Measurements from ENCODE around the gene NUAK1. TPM values are rescaled to one million over a fixed set of nuclear protein-coding genes. Genes with fewer than 3 reads are reported as not detected.
A peak's percentile ranks its signal among the peaks of the same experiment; 100 is the strongest.

NUAK1 gene
- total RNA-seq, 1 donor from 2014 or later, result 42.1 TPM

DNA sequence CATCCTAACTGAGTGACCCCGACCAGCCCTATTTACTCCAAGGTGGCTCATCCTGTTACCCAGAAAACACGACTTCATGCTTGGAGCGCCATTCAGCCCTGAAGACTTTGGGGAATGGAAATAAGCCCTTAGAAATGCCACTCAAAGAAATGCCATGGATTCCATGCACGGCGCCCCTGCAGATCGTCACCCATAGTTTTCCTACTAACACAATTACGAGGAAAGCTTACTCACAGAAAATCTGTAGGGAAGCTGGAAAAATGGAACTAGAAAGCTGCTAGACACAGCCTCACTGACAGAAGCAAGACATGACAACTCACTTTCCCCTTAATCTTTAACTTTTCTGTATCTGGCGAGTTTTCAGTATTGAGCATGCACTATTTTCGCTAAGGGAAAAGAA is 19.5 kb downstream of the NUAK1 start:
- intact Hi-C loops (cut with DNase I), result no loop called here
- no peak for ATAC-seq
- DNase-seq (ENCODE audit: missing footprints), result no peak

DNA sequence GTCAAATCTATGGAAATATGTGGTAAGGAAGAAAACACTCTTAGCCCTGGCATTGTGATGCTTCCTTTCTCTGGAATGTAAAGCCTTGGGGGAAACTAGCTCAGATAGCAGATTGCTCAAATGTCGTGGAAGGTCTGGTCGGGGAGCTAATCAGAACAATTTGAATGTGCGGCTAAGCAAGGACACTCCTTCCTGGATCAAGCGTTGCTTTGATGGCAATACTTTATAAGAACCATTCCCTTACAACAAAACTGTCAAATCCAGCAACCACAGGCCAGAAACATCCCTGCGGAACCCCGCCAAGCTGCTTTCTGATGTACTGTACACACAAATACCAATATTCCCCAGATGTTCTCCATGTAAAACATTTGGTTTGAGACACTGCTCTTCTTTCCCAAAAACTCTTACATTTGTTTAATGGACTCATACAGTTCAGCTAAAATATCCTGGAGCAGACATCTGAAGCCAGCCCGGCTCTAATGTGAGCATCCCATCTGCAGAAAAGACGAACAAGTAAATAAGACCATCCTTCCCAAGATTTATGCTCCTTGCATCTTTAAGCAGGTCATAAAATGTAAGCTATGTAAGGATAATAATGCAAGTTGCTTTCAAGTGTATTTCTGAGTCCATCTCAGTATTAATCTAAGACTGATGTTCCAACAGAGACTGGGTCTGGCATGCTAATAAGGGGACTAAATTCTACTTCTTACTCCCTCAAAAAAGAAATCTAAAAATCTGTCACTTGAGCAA is 20.2 kb downstream of the NUAK1 start:
- intact Hi-C loops (cut with DNase I), result no loop called here
- ATAC-seq, result no peak
- DNase-seq (ENCODE audit: missing footprints), result no peak

DNA sequence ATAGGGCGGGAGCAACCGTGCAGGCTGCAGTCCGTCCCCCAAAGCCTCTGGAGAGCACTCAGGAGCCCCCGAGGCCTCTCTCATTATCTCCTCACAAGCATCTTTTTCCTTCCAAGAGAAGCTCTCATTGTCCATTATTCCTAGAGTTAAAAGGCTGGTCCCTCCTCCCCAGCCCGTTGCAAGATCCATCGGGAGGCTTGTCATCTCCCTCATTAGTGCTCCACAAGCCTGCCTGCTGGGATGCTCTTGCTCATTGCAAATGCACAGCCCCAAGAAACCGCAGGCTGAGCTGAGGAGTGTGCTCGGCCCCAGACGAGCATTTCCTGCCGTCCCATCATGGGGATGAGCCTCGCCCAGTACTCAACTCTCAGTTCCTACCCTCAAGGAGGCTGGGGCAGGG is 23.3 kb downstream of the NUAK1 start:
- intact Hi-C loops (cut with DNase I), result no loop called here
- no peak for ATAC-seq
- DNase-seq (ENCODE audit: missing footprints), result no peak

DNA sequence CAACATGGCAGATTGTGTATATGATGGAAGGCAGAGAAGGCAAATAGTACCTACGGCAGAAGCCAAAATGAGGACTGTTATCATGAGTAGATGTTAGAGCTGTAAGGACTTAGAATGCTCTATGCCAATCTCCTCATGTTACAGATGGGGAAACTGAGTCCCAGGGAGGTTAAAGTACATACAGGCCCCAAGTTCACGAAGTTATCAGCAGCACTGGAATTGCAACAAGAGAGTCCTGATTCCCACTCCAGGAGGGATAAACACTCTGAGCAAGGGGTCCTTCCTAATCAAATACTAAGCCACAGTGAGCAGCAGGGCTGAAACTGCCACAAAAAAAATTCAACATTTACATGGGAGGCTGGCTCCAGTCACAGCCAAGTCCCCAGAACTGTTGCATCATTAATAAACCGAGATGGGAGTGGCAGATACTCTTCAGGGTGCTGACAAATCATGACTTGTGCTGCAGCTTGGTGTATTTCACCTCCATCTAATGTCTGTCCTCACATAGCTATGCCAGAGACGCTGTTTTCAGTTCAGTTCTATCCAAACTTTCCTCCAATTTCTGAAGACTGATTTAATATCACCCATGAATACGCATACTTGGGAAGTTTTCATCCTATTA is 24.2 kb downstream of the NUAK1 start:
- intact Hi-C loops (cut with DNase I), result no loop called here

DNA sequence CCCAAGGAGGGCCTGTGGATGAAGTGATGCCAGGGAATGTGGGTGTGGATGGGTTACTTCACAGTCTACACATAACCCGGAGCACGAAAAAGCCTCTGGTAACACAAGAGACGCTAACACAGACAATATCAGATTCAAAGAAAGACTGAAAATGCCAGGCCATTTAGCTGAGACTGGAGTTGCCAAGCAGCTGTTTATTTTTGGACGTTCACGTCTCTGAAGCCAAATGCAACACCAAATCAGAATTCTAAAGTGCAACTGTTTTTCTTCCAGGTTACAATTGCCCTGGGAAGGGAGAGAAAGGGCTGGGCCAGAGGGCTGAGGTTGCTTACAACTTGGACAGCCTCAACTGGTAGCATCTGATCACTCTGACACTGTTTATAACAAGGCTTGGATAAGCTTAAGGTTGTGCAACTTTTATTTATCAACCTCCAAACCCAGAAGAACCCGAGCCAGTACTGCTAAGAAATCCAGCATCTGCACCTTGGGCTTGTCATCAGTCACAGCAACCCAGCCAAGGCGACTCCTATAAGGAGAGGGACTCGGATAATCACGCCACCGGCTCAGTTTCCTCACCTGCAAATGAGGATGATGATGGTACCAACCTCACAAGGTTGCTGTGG is 24.8 kb downstream of the NUAK1 start:
- intact Hi-C loops (cut with DNase I), result no loop called here
- DNase-seq (ENCODE audit: missing footprints) (no peak), ATAC-seq (peak; percentile 88)

More for the DNA sequence above, 24.2 kb downstream of the NUAK1 start:
- DNase-seq (ENCODE audit: missing footprints) (no peak), ATAC-seq (peak; percentile 51)

DNA sequence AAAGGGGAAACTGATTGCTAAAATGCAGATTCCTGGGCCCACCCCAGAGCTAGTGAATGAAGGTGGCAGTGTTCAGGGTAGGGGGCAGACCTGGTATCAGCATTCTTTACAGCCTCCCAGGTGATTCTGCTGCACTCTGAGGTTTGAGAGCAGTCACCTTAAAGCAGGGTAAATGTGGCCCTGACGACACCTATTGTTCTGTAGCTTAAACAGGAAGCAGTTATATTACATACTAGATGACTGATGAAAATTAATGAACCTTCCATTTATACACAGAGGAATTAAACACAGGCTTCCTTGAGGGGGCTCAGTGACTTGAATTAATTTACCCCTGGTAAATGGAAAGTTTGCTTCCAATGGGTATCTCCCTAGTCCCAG is 25.3 kb downstream of the NUAK1 start:
- DNase-seq (ENCODE audit: missing footprints), result no peak
- ATAC-seq, result peak; percentile 4
- intact Hi-C loops (cut with DNase I), result no loop called here

DNA sequence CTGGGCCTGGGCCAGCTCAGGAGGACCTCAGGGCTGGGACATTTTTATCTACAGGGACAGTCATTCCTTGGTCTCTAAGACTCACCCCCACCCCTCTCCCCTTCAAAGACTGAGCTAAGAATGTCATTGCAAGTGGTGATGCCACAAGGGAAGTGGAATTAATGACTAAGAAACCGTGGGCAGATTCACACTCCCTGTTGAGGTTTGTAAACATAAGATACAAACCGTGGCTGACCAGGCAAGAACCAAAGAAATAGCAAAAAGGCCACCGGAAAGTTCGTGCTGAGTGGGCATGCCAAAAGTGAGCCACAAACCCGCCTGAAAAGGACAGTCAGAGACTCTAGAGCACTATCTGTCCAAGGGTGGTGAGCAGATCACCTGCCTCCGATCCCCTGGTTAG is 25.7 kb downstream of the NUAK1 start:
- no peak for DNase-seq (ENCODE audit: missing footprints)
- ATAC-seq, result no peak
- intact Hi-C loops (cut with DNase I), result no loop called here

DNA sequence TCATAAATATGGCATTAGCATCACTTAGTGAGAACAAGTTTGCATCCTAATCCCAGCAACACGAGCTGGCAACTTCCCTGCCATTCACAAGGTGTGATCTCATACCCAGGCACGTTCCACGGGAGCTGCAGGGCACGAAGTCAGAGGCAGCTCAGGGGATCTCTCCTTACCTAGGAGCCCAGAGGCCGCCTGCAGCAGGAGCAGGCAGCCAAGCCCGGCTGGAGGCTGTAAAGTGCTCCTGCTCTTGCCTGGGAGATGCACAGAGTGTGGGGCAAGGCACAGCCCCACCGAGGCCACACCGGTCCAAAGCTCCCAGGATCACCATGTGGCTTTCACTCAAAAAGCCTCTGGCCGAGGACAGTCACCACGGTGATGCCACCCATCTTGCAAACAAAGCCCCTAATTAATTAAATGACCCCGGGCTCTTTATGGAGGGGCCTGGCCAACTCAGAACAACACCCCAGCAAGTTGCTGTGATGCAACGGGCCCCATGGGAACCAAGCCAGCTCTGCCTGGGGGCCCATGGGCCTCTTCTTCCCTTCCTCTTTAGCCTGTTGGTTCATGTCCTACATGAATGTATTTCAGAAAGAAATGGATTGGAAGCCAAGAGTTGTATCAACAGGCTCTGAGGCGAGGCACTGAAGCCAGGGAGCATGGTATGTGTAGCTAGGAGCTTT is 26.5 kb downstream of the NUAK1 start:
- intact Hi-C loops (cut with DNase I), result no loop called here
- ATAC-seq (no peak), DNase-seq (ENCODE audit: missing footprints) (no peak)

DNA sequence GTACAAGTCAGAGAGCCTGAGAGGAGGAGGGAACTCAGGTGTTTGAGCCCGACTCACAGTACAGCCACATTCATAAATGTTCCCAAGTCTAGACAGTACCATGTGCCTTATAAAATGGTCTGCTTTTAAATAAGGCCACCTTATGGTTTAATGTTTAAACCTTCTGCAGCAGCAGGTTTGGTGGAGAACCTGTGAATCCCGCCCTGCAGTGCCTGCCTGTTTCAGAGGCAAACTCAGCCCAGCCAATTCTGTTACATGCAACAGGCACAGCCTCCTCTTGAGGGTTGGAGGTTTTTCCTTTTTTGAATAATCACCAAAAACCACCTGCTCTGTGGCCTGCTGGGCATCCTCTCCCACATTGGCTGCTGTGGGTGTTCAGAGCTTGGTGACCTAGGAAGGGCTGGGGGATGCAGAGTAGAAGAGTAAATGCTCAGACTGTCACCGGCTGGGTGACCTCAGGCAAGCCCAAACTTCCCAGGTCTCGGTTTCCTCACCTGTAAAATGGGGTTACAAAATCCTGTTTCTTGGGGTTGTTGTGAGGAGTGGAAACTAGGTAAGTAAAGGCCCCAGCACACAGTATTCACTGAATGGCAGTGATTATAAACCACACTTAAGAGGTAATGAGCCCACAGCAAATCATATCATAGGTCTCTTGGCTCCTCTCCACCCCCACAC is 28.0 kb downstream of the NUAK1 start:
- no peak for DNase-seq (ENCODE audit: missing footprints)
- ATAC-seq, result no peak
- intact Hi-C loops (cut with DNase I), result no loop called here

DNA sequence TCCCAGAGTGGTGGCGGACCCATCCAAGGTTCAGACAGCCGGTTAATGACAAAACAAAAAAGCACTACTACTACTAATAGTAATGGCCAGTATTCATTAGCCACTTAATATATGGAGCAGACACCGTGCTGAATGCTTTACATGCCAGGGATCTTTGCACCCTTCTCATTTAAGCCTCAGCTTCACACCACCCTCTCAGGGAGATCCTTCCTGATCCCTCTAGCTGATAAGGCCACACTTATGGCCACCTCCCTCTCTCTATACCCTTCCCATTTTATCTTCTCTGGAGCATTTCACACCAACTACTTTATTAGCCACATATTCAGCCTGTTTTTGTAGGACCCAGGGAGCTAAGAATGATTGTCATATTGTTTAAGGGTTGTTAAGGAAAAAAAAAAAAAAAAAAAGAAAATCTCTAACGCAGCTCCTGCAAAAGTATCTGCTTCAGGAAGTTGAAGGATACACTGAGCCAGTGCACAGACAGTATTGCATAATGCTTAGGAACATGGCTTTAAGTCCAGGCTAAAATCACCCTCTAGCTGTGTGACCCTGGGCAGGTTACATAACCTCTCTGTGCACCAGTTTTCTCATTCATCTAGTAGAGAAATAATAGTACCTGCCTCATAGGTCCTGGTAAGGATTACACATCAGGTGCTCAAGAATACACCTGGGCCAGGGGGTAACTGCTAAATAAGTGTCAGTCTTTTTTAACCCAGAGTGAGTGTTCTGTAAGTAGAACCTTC is 29.4 kb downstream of the NUAK1 start:
- intact Hi-C loops (cut with DNase I), result no loop called here
- DNase-seq (ENCODE audit: missing footprints) (no peak), ATAC-seq (no peak)

DNA sequence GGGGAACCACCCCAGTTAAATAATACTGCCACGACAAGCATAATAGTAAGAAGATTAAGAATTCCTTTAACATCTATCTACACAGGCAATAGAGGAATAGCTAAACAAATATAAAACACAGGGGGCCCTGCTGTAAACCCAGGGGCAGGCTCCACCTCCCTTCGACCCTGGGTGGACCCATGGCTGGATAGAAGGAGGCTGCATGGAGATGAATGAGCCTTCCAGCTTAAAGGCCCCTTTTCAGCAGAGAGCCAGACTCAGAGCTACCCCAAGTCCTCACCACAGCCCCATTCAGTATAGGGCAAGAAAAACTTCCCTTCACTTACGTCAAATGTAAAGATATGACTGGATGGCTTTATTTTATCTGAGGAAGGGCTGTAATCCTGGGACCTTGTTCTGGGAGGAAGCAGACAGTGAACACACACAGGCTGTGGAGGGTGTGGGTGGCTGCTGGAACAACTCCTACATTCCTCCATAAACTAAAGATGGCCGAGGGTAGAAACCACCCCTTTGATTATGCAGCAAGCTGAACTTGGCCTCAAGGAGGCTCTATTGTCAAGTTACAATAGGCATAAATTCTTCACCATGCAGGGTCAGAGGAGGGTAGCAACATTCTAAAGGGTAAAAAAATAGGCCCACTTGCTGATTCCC is 30.4 kb downstream of the NUAK1 start:
- no peak for DNase-seq (ENCODE audit: missing footprints)
- peak; percentile 40 for ATAC-seq
- intact Hi-C loops (cut with DNase I), result no loop called here

DNA sequence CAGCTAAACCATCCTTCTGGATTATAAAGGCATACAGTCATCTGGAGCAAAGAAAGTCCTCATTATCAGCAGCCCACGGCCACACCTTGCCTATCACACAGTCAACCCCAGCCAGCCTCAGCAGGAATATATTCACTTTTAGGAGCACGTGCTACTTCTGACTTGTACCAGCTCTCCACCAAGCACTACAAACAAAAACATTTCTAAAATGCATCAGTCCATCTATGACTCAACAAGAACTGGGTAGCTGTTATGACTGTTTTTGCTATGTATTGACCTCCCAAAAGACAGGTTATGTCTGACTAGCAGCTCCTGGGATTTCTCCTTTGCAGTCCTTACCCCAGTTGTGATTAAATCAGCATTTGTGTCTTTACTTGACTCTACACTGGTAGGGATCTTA is 31.2 kb downstream of the NUAK1 start:
- ATAC-seq (no peak), DNase-seq (ENCODE audit: missing footprints) (no peak)
- intact Hi-C loops (cut with DNase I), result no loop called here

DNA sequence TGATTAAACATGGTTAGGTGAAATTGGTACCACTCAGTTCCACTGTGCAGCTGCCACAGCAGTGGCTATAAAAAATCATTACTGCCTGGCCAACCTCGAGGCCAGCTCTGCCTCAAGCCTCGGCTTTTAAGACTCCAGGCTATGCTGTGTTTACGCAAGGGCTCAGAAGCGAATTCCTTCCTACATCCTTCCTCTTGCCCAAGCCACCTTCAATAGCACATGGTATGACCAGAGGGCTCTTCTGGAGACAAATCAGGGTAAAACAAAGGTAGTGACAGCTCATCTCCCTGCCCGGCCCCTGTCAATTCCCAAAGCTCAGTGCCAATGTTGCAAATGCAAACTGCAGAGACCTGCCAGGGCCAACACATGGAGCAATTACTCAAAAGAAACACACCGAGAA is 31.9 kb downstream of the NUAK1 start:
- peak; percentile 11 for ATAC-seq
- intact Hi-C loops (cut with DNase I), result no loop called here
- DNase-seq (ENCODE audit: missing footprints), result no peak

DNA sequence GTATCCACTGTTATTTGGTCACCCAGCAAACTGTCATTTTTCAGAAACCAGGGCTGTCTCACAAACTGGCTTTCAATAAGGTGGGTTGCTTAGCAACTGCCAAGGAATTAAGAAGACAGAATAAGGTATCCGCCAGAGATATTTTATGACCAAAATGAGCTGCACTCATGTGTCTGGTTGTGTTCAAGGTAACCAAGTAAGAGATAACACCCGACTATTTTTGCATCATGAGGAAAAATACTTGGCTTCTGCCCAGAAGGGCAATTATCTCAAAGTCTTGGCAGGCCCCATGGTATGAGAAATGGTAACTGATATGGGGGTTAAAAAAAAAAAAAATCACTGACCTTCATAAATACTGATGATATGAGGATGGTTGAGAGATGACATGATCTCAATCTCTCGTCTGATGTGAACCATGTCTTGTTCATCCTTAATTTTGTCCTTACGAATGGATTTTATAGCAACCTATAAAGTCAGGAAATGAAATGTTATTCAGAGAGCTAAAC is 32.6 kb downstream of the NUAK1 start:
- intact Hi-C loops (cut with DNase I), result no loop called here
- ATAC-seq (peak; percentile 27), DNase-seq (ENCODE audit: missing footprints) (no peak)

DNA sequence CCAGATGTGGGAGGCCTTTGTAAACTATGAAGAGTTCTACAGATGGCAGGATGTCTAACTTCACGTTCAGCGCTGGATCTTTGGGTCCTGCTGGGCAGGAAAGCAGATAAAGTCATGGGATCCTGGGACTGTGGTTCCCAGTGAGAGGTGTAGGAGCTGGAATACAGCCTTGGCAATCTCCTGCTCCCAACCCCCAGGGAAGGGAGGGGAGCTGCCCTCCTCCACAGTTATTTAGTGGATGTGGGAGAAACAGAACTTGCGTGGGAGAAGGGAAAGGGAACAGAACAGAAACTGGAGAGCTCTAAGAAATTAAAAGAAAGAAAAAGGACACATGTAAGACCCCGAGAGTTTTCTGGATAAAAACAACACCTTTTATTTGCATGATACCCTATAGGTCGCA is 37.0 kb downstream of the NUAK1 start:
- ATAC-seq, result peak; percentile 41

DNA sequence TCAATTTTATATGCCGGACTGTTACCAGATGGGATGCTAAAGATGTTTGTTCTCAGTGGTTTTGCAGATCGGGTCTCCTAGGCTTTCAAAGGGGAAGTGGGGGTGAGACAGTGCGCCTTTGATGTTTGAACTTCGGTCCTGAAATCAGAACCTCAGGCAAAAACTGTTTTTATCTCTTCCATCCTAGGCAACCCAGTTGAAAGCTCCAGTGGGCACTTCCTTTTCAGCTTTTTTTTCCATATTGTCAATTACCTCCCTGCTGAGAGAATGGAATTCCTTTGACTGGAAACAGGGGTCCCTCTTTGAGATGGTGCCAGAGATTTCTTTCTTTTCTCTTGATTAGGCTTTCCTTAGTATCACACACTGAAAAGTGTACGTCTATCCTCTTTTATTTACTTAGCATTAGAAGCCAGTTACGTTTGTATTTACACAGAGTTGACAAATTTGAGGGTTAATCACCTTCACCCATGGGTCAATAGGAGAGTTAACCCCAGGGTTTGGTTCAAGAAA is 40.0 kb downstream of the NUAK1 start:
- ATAC-seq, result no peak
- intact Hi-C loops (cut with DNase I), result no loop called here
- no peak for DNase-seq (ENCODE audit: missing footprints)

More for the DNA sequence above, 37.0 kb downstream of the NUAK1 start:
- intact Hi-C loops (cut with DNase I), result no loop called here
- DNase-seq (ENCODE audit: missing footprints), result no peak

DNA sequence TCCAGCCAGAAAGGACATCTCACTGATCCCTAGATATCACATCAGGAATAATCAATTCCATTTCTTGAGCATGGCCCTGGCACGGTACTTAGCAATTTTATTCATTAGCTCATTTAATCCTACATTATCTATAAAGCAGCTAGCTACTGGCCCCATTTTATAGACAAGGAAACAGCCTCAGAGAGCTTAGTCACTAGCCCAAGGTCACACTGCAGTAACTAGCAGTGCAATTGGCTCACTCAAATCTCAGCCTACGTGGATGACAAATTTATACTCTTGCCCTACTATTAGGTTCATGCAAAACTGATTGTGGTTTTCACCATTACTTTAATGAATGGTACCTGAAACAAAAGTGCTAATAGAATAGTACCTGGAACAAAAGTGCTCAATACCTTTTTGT is 41.7 kb downstream of the NUAK1 start:
- no peak for ATAC-seq
- intact Hi-C loops (cut with DNase I), result no loop called here
- no peak for DNase-seq (ENCODE audit: missing footprints)

DNA sequence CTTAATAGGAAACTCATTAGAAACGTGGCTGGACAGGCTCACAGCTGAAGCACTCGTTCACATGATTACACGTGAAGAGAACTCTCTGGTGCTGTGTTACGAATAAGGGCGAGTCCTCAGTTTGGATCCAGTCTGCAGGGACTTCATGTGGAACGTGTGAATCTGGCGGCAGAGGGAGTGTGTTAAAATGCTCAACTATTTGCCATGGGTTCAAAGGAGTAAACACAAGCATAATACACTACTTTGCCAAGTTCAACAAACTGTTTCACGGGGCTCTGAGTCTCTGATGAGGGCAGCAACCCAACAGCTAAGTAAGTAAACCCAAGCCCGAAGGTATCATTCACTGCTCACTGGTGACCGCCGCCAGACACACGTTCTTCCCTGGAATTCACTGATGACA is 42.4 kb downstream of the NUAK1 start:
- no peak for DNase-seq (ENCODE audit: missing footprints)

More for the DNA sequence above, 42.4 kb downstream of the NUAK1 start:
- intact Hi-C loops (cut with DNase I), result no loop called here
- ATAC-seq, result peak; percentile 74

All from Right ventricle myocardium inferior (tissue), 1 donor.